ELR (cell line): ENCODE data around the gene COX19.

ENCODE experiments used
- DNase-seq: peaks from one replicate; pipeline ENCODE4 v3.0.0-alpha.2; 2015; ENCODE audit warnings: low read depth

The COX19 gene

GRCh38 chr7:978049-978346 is 2.6 kb upstream of the COX19 start:
- no peak for DNase-seq

- DNase-seq, result peak; percentile 53
Observed at GRCh38 chr7:977326-978048, 2.1 kb upstream of the COX19 start.

- no peak for DNase-seq
Observed at GRCh38 chr7:976901-977325, 1.6 kb upstream of the COX19 start.

- no peak for DNase-seq
Observed at GRCh38 chr7:975702-976473, 539 bp upstream of the COX19 start.

- DNase-seq, result peak; percentile 20
Observed at GRCh38 chr7:974172-974571, 1.2 kb downstream of the COX19 start.

GRCh38 chr7:973312-973711 is 2.0 kb downstream of the COX19 start:
- no peak for DNase-seq

GRCh38 chr7:972676-973309 is 2.6 kb downstream of the COX19 start:
- DNase-seq, result no peak

- DNase-seq, result no peak
Observed at GRCh38 chr7:972110-972509, 3.2 kb downstream of the COX19 start.

- no peak for DNase-seq
Observed at GRCh38 chr7:970744-971143, 4.6 kb downstream of the COX19 start.

- no peak for DNase-seq
Observed at GRCh38 chr7:969403-969802, 5.9 kb downstream of the COX19 start.

GRCh38 chr7:968205-969105 is 6.9 kb downstream of the COX19 start:
- DNase-seq, result no peak

- DNase-seq, result no peak
Observed at GRCh38 chr7:967361-968082, 7.8 kb downstream of the COX19 start.

- no peak for DNase-seq
Observed at GRCh38 chr7:966291-967069, 8.9 kb downstream of the COX19 start.

- peak; percentile 37 for DNase-seq
Observed at GRCh38 chr7:964401-965231, 10.7 kb downstream of the COX19 start.

- DNase-seq, result no peak
Observed at GRCh38 chr7:963236-964078, 11.9 kb downstream of the COX19 start.

GRCh38 chr7:962401-963081 is 12.8 kb downstream of the COX19 start:
- DNase-seq, result no peak

GRCh38 chr7:961546-962400 is 13.6 kb downstream of the COX19 start:
- DNase-seq, result no peak
